Keratinocyte (primary cell): ENCODE measurements around the gene FAM43B. TPM values are rescaled to one million over a fixed set of nuclear protein-coding genes. Genes with fewer than 3 reads are reported as not detected.

Source experiments
- DNase-seq: peaks from one replicate; pipeline ENCODE4 v3.0.0-alpha.2; 2011; ENCODE audit warnings: low read depth, missing footprints, low spot score
- FAIRE-seq: peaks from 2 replicates; lab custom pipeline; 2011; peaks lifted over from hg19 to GRCh38; lab: Jason Lieb, UNC
- H2AFZ ChIP-seq: 2 replicates; pipeline ENCODE4 v1.6.0; 2012; ENCODE audit warnings: low read length, control low read depth, inconsistent platforms; ENCODE audit not compliant: control insufficient read depth
- H3K27ac ChIP-seq: 2 replicates; pipeline ENCODE4 v1.5.1; 2011; ENCODE audit warnings: low read length; ENCODE audit not compliant: control insufficient read depth, insufficient read depth
- H3K27me3 ChIP-seq: 3 replicates; pipeline ENCODE4 v1.6.0; 2011; ENCODE audit warnings: low read length; ENCODE audit not compliant: control insufficient read depth, insufficient read depth; ENCODE audit errors: extremely low read depth
- H3K36me3 ChIP-seq, 2 experiments: 2 replicates in 1 of 2; 3 replicates in 1 of 2; pipeline ENCODE4 v1.5.1; 2011; ENCODE audit warnings: low read length in 2 of 2, mild to moderate bottlenecking in 1 of 2; ENCODE audit not compliant: control insufficient read depth in 2 of 2, insufficient read depth in 2 of 2; ENCODE audit errors: extremely low read depth in 1 of 2
- H3K4me1 ChIP-seq: 3 replicates; pipeline ENCODE4 v1.5.1; 2011; ENCODE audit warnings: low read length; ENCODE audit not compliant: control insufficient read depth, insufficient read depth; ENCODE audit errors: extremely low read depth
- H3K4me2 ChIP-seq: 3 replicates; pipeline ENCODE4 v1.6.0; 2011; ENCODE audit warnings: low read depth, low read length; ENCODE audit not compliant: control insufficient read depth, insufficient read depth; ENCODE audit errors: extremely low read depth
- H3K4me3 ChIP-seq, 3 experiments: fragments of 200-600 bp in 1 of 3; sonication (generic) in 1 of 3; 2 replicates in 2 of 3; 3 replicates in 1 of 3; pipeline ENCODE4 v1.5.1; 2011 to 2016; ENCODE audit warnings: low read length in 3 of 3, mild to moderate bottlenecking in 3 of 3, control low read depth in 2 of 3, inconsistent platforms in 1 of 3, low read depth in 1 of 3, mixed read lengths in 1 of 3, mixed run types in 1 of 3, moderate library complexity in 1 of 3; ENCODE audit not compliant: control insufficient read depth in 2 of 3, insufficient read depth in 2 of 3; ENCODE audit errors: extremely low read depth in 1 of 3
- H3K79me2 ChIP-seq: 2 replicates; pipeline ENCODE4 v1.6.0; 2012; ENCODE audit warnings: low read length; ENCODE audit not compliant: control insufficient read depth, insufficient read depth
- H3K9ac ChIP-seq: 3 replicates; pipeline ENCODE4 v1.6.0; 2011; ENCODE audit warnings: low read length; ENCODE audit not compliant: control insufficient read depth, insufficient read depth; ENCODE audit errors: extremely low read depth
- H3K9me1 ChIP-seq: 3 replicates; pipeline ENCODE4 v1.6.0; 2011; ENCODE audit warnings: low read length; ENCODE audit not compliant: control insufficient read depth, insufficient read depth; ENCODE audit errors: extremely low read depth
- H3K9me3 ChIP-seq: 2 replicates; pipeline ENCODE4 v1.5.1; 2012; ENCODE audit warnings: low read depth, low read length; ENCODE audit not compliant: control insufficient read depth
- H4K20me1 ChIP-seq: 3 replicates; pipeline ENCODE4 v1.6.0; 2011; ENCODE audit warnings: low read length; ENCODE audit not compliant: control insufficient read depth, insufficient read depth; ENCODE audit errors: extremely low read depth
- CTCF ChIP-seq, 3 experiments: IDR thresholded peaks in 1 of 3; conservative IDR thresholded peaks in 1 of 3; optimal IDR thresholded peaks in 1 of 3; 2 replicates in 2 of 3; 3 replicates in 1 of 3; pipeline versions ENCODE3 to v1.5.1; 2011; ENCODE audit warnings: low read length in 3 of 3, mild to moderate bottlenecking in 3 of 3, moderate library complexity in 2 of 3, control low read depth in 1 of 3, inconsistent platforms in 1 of 3; ENCODE audit not compliant: insufficient read depth in 2 of 3; ENCODE audit errors: extremely low read depth in 1 of 3
- EZH2 ChIP-seq: IDR thresholded peaks from one replicate; pipeline ENCODE4 v1.6.1; 2012; ENCODE audit warnings: inconsistent platforms, mild to moderate bottlenecking, low read length, moderate library complexity
- dilution Hi-C: fragments of 300-500 bp; cut with MboI; formaldehyde crosslinking; loops from one replicate; pipeline ENCODE4 v1.7.0; 2020; ENCODE audit warnings: low sequenced_read_pairs; ENCODE audit not compliant: extremely low pct_ligation_motif_present
- polyA plus RNA-seq, 5 experiments: library from polyadenylated mRNA; depleted of rRNA in 3 of 5; stranded (reverse) in 3 of 5; stranded (forward) in 1 of 5; unstranded in 1 of 5; fragments of >200 nt; gene quantifications; 1 replicate in 1 of 5; 2 replicates in 3 of 5; 3 replicates in 1 of 5; pipeline versions ENCODE4 v1.2.1 to v1.2.3, GENCODE V29; 2011 to 2012; ENCODE audit warnings: missing spikeins in 2 of 5, low read depth in 1 of 5, low replicate concordance in 1 of 5

FAM43B gene
- polyA plus RNA-seq, 1 donor (not counting 4 experiments of a cell fraction or from before 2014, with no cell fraction given), result not detected

DNA sequence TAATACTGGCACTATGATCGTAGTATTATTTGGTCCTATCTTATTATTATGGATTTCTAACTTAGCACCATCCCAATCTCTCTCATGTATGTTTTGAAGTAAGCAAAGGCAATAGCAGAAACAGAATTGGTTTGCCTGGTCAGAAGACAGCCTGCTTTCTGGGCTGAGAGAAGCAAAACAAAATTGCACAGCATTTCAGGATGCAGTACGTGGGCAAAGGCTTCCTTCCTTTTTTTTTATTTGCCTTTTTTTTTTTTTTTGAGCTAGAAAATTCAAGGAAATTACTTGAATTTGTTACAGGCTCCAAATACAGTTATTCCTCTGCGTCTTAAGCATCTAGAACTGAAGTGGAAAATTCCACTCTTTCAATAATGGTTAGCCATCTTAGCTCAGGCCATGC is 45.3 kb downstream of the FAM43B start:
- H4K20me1 ChIP-seq, result no peaks in the 10 kb centered on the region
- H3K27ac ChIP-seq, result no peak overlapping the region
- H3K9me1 ChIP-seq, result peaks cover 4% of the 10 kb centered on the region
- H3K9me3 ChIP-seq, result no peaks in the 10 kb centered on the region
- peaks cover 12% of the 10 kb centered on the region for H3K4me1 ChIP-seq
- no peaks in the 10 kb centered on the region for H3K27me3 ChIP-seq
- H3K79me2 ChIP-seq, result peaks cover 8% of the 10 kb centered on the region
- no peak overlapping the region for H3K4me2 ChIP-seq
- no peak overlapping the region for H2AFZ ChIP-seq
- FAIRE-seq (no peak), DNase-seq (no peak)
- peaks cover 4 to 7% of the 10 kb centered on the region in 2 experiments for H3K36me3 ChIP-seq
- H3K9ac ChIP-seq, result no peak overlapping the region
- dilution Hi-C loops, result no loop called here
- no peak overlapping the region for H3K4me3 ChIP-seq
- TF ChIP-seq EZH2 (no peak), CTCF (optimal IDR thresholded peaks at IDR 0.05 in 1 of 3, IDR thresholded peaks at IDR 0.05 in 1 of 3, conservative IDR thresholded peaks at IDR 0.05 in 1 of 3; ENCODE audit: extremely low read depth in 1 of 3, insufficient read depth in 2 of 3, low read length in 3 of 3) (no peak)

DNA sequence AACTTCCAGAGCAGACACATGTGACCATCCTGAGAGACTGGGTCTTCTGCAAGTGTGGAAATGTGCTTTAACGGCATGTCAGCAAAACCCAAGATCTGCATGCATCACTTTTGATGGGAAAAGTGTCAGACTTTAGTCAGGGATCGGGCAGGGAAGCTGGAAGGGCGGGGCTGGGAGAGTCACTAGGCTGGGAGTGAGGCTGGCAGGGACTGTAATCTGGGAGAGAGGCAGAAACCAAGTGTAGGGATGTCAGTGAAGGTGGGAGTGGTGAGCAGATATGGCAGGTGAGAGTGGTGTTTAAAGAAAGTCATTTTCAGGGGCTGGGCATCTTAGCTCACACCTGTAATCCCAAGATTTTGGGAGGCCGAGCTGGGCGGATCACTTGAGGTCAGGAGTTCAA is 47.8 kb downstream of the FAM43B start:
- TF ChIP-seq EZH2 (no peak), CTCF (optimal IDR thresholded peaks at IDR 0.05 in 1 of 3, IDR thresholded peaks at IDR 0.05 in 1 of 3, conservative IDR thresholded peaks at IDR 0.05 in 1 of 3; ENCODE audit: extremely low read depth in 1 of 3, insufficient read depth in 2 of 3, low read length in 3 of 3) (no peak)
- Histone ChIP-seq H3K79me2 (no peaks in the 10 kb centered on the region), H4K20me1 (no peaks in the 10 kb centered on the region), H3K9ac (no peak overlapping the region), H3K9me1 (peaks cover 4% of the 10 kb centered on the region), H3K4me2 (no peak overlapping the region), H3K9me3 (no peaks in the 10 kb centered on the region), H3K27ac (no peak overlapping the region), H3K36me3 (peaks cover 0 to 3% of the 10 kb centered on the region in 2 experiments), H3K4me3 (no peak overlapping the region), H2AFZ (no peak overlapping the region), H3K27me3 (no peaks in the 10 kb centered on the region), H3K4me1 (peaks cover 36% of the 10 kb centered on the region)
- FAIRE-seq (no peak), DNase-seq (no peak)
- dilution Hi-C loops, result no loop called here
